SK-N-SH (cell line): ENCODE data around the gene TMCC2. TPM values are rescaled to one million over a fixed set of nuclear protein-coding genes. Genes with fewer than 3 reads are reported as not detected.

ENCODE experiments used
- CTCF ChIA-PET: fragments of 300-600, 350-600 bp; formaldehyde crosslinking; extraction: SDS; loops from one replicate; lab custom pipeline; 2021; lab: Yijun Ruan, JAX
- POLR2A ChIA-PET: fragments of 350-600 bp; sonication (Branson Sonifier 250); formaldehyde crosslinking; extraction: SDS; loops from one replicate; lab custom pipeline; 2020; ENCODE audit warnings: antibody characterized with exemption, inconsistent platforms; lab: Yijun Ruan, JAX
- DNase-seq: peaks from one replicate; pipeline ENCODE4 v3.0.0; 2012
- H2AFZ ChIP-seq: fragments of 200-600 bp; sonication (generic); 2 replicates; pipeline ENCODE4 v1.8.1; 2016; ENCODE audit warnings: antibody characterized with exemption, mild to moderate bottlenecking, low read depth
- H3F3A ChIP-seq: fragments of 200-600 bp; sonication (generic); replicated peaks from 2 replicates; pipeline ENCODE3; 2016; ENCODE audit warnings: antibody characterized with exemption, mild to moderate bottlenecking; ENCODE audit not compliant: insufficient read depth
- H3K27ac ChIP-seq, 2 experiments: fragments of 200-500 bp in 1 of 2; fragments of 200-600 bp in 1 of 2; sonication (Bioruptor generic) in 1 of 2; sonication (generic), shearing (Covaris generic) in 1 of 2; 2 replicates each; pipeline versions ENCODE4 v1.5.1 to v1.6.1; 2014 to 2016; ENCODE audit warnings: low read depth in 2 of 2, inconsistent platforms in 1 of 2, low read length in 1 of 2, mild to moderate bottlenecking in 1 of 2, mixed read lengths in 1 of 2
- H3K27me3 ChIP-seq: fragments of 200-600 bp; sonication (generic), shearing (Covaris generic); 2 replicates; pipeline ENCODE4 v1.6.1; 2016; ENCODE audit warnings: mixed run types; ENCODE audit not compliant: insufficient read depth
- H3K36me3 ChIP-seq, 2 experiments: fragments of 200-500 bp in 1 of 2; fragments of 200-600 bp in 1 of 2; sonication (Bioruptor generic) in 1 of 2; sonication (generic) in 1 of 2; replicated peaks in 1 of 2; 2 replicates each; pipeline versions ENCODE3 to v1.5.1; 2014 to 2016; ENCODE audit warnings: low read length in 1 of 2, mild to moderate bottlenecking in 1 of 2; ENCODE audit not compliant: insufficient read depth in 2 of 2, control insufficient read depth in 1 of 2
- H3K4me1 ChIP-seq, 2 experiments: fragments of 200-500 bp in 1 of 2; fragments of 200-600 bp in 1 of 2; sonication (Bioruptor generic) in 1 of 2; sonication (generic), shearing (Covaris generic) in 1 of 2; 2 replicates each; pipeline versions ENCODE4 v1.5.1 to v1.6.1; 2014 to 2016; ENCODE audit warnings: low read depth in 1 of 2, low read length in 1 of 2, mixed run types in 1 of 2; ENCODE audit not compliant: insufficient read depth in 2 of 2, control insufficient read depth in 1 of 2
- H3K4me2 ChIP-seq: fragments of 200-600 bp; sonication (generic), shearing (Covaris generic); 2 replicates; pipeline ENCODE4 v1.6.1; 2017; ENCODE audit warnings: mixed run types
- H3K4me3 ChIP-seq, 2 experiments: fragments of 200-500 bp in 1 of 2; fragments of 200-600 bp in 1 of 2; sonication (Bioruptor generic) in 1 of 2; sonication (generic), shearing (Covaris generic) in 1 of 2; 2 replicates each; pipeline versions ENCODE4 v1.5.1 to v1.8.1; 2014 to 2016; ENCODE audit warnings: low read depth in 2 of 2, inconsistent platforms in 1 of 2, low read length in 1 of 2, mild to moderate bottlenecking in 1 of 2, mixed read lengths in 1 of 2, moderate library complexity in 1 of 2
- H3K79me2 ChIP-seq: fragments of 200-600 bp; sonication (generic); 2 replicates; pipeline ENCODE4 v1.8.1; 2017; ENCODE audit warnings: mild to moderate bottlenecking; ENCODE audit not compliant: insufficient read depth
- H3K9ac ChIP-seq: fragments of 200-600 bp; sonication (generic); 2 replicates; pipeline ENCODE4 v1.6.1; 2017; ENCODE audit warnings: mixed run types
- H3K9me2 ChIP-seq: fragments of 200-600 bp; sonication (generic); 2 replicates; pipeline ENCODE4 v1.6.1; 2017; ENCODE audit warnings: mixed run types
- H3K9me3 ChIP-seq: fragments of 200-600 bp; sonication (generic); 2 replicates; pipeline ENCODE4 v1.6.1; 2017; ENCODE audit warnings: mixed run types, mild to moderate bottlenecking, moderate library complexity
- H4K20me1 ChIP-seq: fragments of 200-600 bp; sonication (generic); 2 replicates; pipeline ENCODE4 v1.6.1; 2017; ENCODE audit warnings: mild to moderate bottlenecking, mixed run types; ENCODE audit not compliant: insufficient read depth
- CTCF ChIP-seq: fragments of 200-600 bp; sonication (generic); IDR thresholded peaks from 2 replicates; pipeline ENCODE4 v1.6.1; 2017; ENCODE audit warnings: antibody characterized with exemption, mild to moderate bottlenecking, moderate library complexity
- EP300 ChIP-seq, 2 experiments: IDR thresholded peaks; 2 replicates each; pipeline versions ENCODE4 v1.4.0 to v1.6.1; 2012; ENCODE audit warnings: borderline replicate concordance in 1 of 2, low read depth in 1 of 2, low read length in 1 of 2
- EZH2phosphoT487 ChIP-seq: fragments of 200-600 bp; sonication (generic); IDR thresholded peaks from 2 replicates; pipeline ENCODE4 v1.6.1; 2017; ENCODE audit warnings: low read depth, mixed run types, mild to moderate bottlenecking, antibody characterized with exemption, moderate library complexity, borderline replicate concordance
- FOSL2 ChIP-seq: IDR thresholded peaks from 2 replicates; pipeline ENCODE4 v1.4.0; 2012; ENCODE audit warnings: low read depth, mild to moderate bottlenecking, moderate library complexity, borderline replicate concordance
- FOXJ3 ChIP-seq: sonication (generic); formaldehyde crosslinking; IDR thresholded peaks from 2 replicates; pipeline ENCODE4 v1.5.1; 2020; ENCODE audit warnings: mild to moderate bottlenecking, missing genetic modification reagents
- FOXM1 ChIP-seq: IDR thresholded peaks from 2 replicates; pipeline ENCODE4 v1.4.0; 2012; ENCODE audit warnings: low read depth, mild to moderate bottlenecking
- GABPA ChIP-seq: IDR thresholded peaks from 2 replicates; pipeline ENCODE4 v1.4.0; 2012; ENCODE audit warnings: low read depth, mild to moderate bottlenecking
- GATA2 ChIP-seq: sonication (generic); formaldehyde crosslinking; IDR thresholded peaks from 2 replicates; pipeline ENCODE4 v1.5.0; 2020; ENCODE audit warnings: mild to moderate bottlenecking, missing genetic modification reagents
- MEF2A ChIP-seq: IDR thresholded peaks from 2 replicates; pipeline ENCODE4 v1.4.0; 2012; ENCODE audit warnings: low read depth, borderline replicate concordance
- NFIC ChIP-seq: IDR thresholded peaks from 2 replicates; pipeline ENCODE4 v1.4.0; 2012; ENCODE audit warnings: borderline replicate concordance
- POLR2AphosphoS5 ChIP-seq: IDR thresholded peaks from 2 replicates; pipeline ENCODE4 v1.6.1; 2012; ENCODE audit warnings: low read depth, low read length
- RXRA ChIP-seq: IDR thresholded peaks from 2 replicates; pipeline ENCODE4 v1.4.0; 2012; ENCODE audit warnings: low read depth, mild to moderate bottlenecking, borderline replicate concordance
- TAF1 ChIP-seq: IDR thresholded peaks from 2 replicates; pipeline ENCODE4 v1.6.1; 2012; ENCODE audit warnings: low read depth, mild to moderate bottlenecking, low read length, moderate library complexity, borderline replicate concordance
- USF2 ChIP-seq: fragments of 150-350 bp; IDR thresholded peaks from 2 replicates; pipeline ENCODE4 v1.6.1; 2017; ENCODE audit warnings: antibody characterized with exemption, low read length, low read depth, borderline replicate concordance
- WGBS: methylation state at CpG from one replicate; pipeline ENCODE4 v1.1.6; 2017; ENCODE audit warnings: low lambda C conversion rate; 5-methylcytosine and 5-hydroxymethylcytosine counted together
- polyA plus RNA-seq, 3 experiments: library from polyadenylated mRNA; depleted of rRNA; stranded (reverse); fragments of >200 nt; gene quantifications; 2 replicates each; pipeline ENCODE4 v1.2.3, GENCODE V29; 2012
- TF ChIP-seq, protein P1 (sequence below): IDR thresholded peaks from 2 replicates; pipeline ENCODE4 v1.4.0; 2012; ENCODE audit warnings: low read depth, borderline replicate concordance

The TMCC2 gene
- polyA plus RNA-seq, 1 of the 3 experiments (the other 2 are of a cell fraction) = 6.0 TPM

DNA sequence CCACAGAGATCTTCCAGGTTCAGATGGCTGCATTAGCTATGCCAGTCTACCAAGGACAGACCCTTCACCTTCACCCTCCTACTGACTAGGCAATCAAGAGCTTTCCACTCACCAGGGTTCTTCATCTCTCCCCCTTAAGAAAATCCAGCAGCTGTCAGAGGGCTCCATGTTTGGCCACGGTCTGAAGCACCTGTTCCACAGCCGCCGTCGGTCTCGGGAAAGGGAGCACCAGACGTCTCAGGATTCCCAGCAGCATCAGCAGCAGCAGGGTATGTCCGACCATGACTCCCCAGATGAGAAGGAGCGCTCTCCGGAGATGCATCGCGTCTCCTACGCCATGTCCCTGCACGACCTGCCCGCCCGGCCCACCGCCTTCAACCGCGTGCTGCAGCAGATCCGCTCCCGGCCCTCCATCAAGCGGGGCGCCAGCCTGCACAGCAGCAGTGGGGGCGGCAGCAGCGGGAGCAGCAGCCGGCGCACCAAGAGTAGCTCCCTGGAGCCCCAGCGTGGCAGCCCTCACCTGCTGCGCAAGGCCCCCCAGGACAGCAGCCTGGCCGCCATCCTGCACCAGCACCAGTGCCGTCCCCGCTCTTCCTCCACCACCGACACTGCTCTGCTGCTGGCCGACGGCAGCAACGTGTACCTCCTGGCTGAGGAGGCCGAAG is 13.8 kb downstream of the TMCC2 start:
- ChIA-PET CTCF (interaction anchor here (0.7 to 4.7 kb wide), 2 partner anchors 14 to 83 kb away, joined by 3 to 39 read pairs; no protein-coding TSS in a partner anchor), POLR2A (no interaction called here)
- peaks cover 0 to 2% of the 10 kb centered on the region in 2 experiments; a peak in 1 of 4 replicates for H3K4me1 ChIP-seq
- no peaks in the 10 kb centered on the region for H3K36me3 ChIP-seq
- DNase-seq = no peak
- no peak overlapping the region for H2AFZ ChIP-seq
- H3K4me3 ChIP-seq = no peak overlapping the region
- no peaks in the 10 kb centered on the region for H3K27me3 ChIP-seq
- 93% methylated on average over 32 of the region's 36 CpGs for WGBS
- no peaks in the 10 kb centered on the region for H3F3A ChIP-seq
- TF ChIP-seq RXRA (no peak), NFIC (no peak), USF2 (no peak), POLR2AphosphoS5 (no peak), GABPA (no peak), EP300 (IDR thresholded peaks at IDR 0.05; ENCODE audit: borderline replicate concordance in 1 of 2, low read depth in 1 of 2, low read length in 1 of 2) (no peak), TAF1 (no peak), EZH2phosphoT487 (no peak), FOSL2 (no peak), MEF2A (no peak), CTCF (no peak), GATA2 (CRISPR knock-in tag) (no peak), FOXM1 (no peak), FOXJ3 (CRISPR knock-in tag) (no peak)
- TF ChIP-seq, protein P1, sequence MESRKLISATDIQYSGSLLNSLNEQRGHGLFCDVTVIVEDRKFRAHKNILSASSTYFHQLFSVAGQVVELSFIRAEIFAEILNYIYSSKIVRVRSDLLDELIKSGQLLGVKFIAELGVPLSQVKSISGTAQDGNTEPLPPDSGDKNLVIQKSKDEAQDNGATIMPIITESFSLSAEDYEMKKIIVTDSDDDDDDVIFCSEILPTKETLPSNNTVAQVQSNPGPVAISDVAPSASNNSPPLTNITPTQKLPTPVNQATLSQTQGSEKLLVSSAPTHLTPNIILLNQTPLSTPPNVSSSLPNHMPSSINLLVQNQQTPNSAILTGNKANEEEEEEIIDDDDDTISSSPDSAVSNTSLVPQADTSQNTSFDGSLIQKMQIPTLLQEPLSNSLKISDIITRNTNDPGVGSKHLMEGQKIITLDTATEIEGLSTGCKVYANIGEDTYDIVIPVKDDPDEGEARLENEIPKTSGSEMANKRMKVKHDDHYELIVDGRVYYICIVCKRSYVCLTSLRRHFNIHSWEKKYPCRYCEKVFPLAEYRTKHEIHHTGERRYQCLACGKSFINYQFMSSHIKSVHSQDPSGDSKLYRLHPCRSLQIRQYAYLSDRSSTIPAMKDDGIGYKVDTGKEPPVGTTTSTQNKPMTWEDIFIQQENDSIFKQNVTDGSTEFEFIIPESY = no peak
- H4K20me1 ChIP-seq = no peaks in the 10 kb centered on the region
- H3K79me2 ChIP-seq = no peaks in the 10 kb centered on the region
- no peaks in the 10 kb centered on the region for H3K9me2 ChIP-seq
- H3K9ac ChIP-seq = no peak overlapping the region
- no peak overlapping the region for H3K27ac ChIP-seq
- no peaks in the 10 kb centered on the region for H3K9me3 ChIP-seq
- H3K4me2 ChIP-seq = no peak overlapping the region
